ENCODE results near the gene EPN2.

The EPN2 gene

GRCh38 chr17:19334331-19334730, 97.2 kb downstream of the EPN2 start:
- peaks cover 3% of the 10 kb centered on the region for H3K4me1 ChIP-seq (ENCODE audit: low read depth, poor library complexity, severe bottlenecking)
- H2AFZ ChIP-seq (ENCODE audit: low read depth): no peak overlapping the region
- H3K79me2 ChIP-seq (ENCODE audit: insufficient read depth, low read depth): no peaks in the 10 kb centered on the region
- no peak overlapping the region for H3K4me2 ChIP-seq
- no peaks in the 10 kb centered on the region for H4K20me1 ChIP-seq (ENCODE audit: insufficient read depth)
- no peak overlapping the region for H3K4me3 ChIP-seq (IDR thresholded peaks at IDR 0.05; ENCODE audit: insufficient read depth, low read depth, low read length)
- no peaks in the 10 kb centered on the region for H3K36me3 ChIP-seq (ENCODE audit: insufficient read depth)
- H3K27ac ChIP-seq: no peak overlapping the region
- no peak for TF ChIP-seq CTCF (conservative IDR thresholded peaks at IDR 0.05; ENCODE audit: low read depth, low read length)
- H3K9ac ChIP-seq: no peak overlapping the region
- H3K27me3 ChIP-seq (ENCODE audit: insufficient read depth, low read depth): no peaks in the 10 kb centered on the region

DNA sequence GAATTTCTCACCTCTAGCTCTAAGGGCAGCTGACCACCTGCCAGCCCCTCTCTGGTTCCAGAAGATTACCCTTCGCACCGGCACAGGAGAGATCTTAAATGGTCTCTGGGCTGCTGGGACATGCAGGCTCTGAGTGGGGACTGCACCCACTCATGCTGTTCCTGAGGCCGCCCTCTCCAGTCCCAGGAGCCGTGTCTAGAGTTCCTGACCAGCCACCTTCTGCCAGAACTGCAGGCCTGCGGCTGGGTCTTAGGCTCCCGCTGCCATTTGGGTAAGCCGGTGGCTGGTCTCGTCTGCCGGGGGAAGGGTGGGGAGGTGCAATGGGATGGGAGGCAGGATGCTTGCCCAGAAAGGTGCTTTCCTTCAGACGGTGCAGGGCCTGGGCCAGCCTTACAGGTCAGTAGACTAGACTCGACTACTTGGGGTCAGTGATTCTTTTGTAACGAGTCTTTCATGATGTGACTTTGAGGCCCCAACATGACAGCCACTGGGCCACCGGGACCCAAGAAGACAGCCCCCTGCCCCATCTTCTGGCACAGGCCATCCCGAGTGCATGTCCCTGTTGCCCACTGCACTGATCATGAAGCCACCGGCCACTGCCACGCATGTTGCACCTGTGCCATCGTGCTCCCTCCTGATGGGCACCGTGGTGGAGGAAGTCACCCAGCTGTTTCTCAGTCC, 98.9 kb downstream of the EPN2 start:
- TF ChIP-seq CTCF (conservative IDR thresholded peaks at IDR 0.05; ENCODE audit: low read depth, low read length): no peak
- no peak overlapping the region for H2AFZ ChIP-seq (ENCODE audit: low read depth)
- no peaks in the 10 kb centered on the region for H3K27me3 ChIP-seq (ENCODE audit: insufficient read depth, low read depth)
- no peak overlapping the region for H3K4me2 ChIP-seq
- H3K4me1 ChIP-seq (ENCODE audit: low read depth, poor library complexity, severe bottlenecking): peaks cover 3% of the 10 kb centered on the region
- H4K20me1 ChIP-seq (ENCODE audit: insufficient read depth): no peaks in the 10 kb centered on the region
- H3K27ac ChIP-seq: no peak overlapping the region
- no peaks in the 10 kb centered on the region for H3K79me2 ChIP-seq (ENCODE audit: insufficient read depth, low read depth)
- H3K9ac ChIP-seq: no peak overlapping the region
- no peak overlapping the region for H3K4me3 ChIP-seq (IDR thresholded peaks at IDR 0.05; ENCODE audit: insufficient read depth, low read depth, low read length)
- H3K36me3 ChIP-seq (ENCODE audit: insufficient read depth): no peaks in the 10 kb centered on the region

GRCh38 chr17:19336938-19337711, 100.0 kb downstream of the EPN2 start:
- Histone ChIP-seq H3K27ac (no peak overlapping the region), H3K9ac (no peak overlapping the region)
- TF ChIP-seq CTCF (conservative IDR thresholded peaks at IDR 0.05; ENCODE audit: low read depth, low read length): no peak

GRCh38 chr17:19337712-19338023, 100.5 kb downstream of the EPN2 start:
- H3K4me2 ChIP-seq: no peak overlapping the region
- no peak overlapping the region for H2AFZ ChIP-seq (ENCODE audit: low read depth)
- H3K9ac ChIP-seq: no peak overlapping the region
- no peaks in the 10 kb centered on the region for H3K36me3 ChIP-seq (ENCODE audit: insufficient read depth)
- H4K20me1 ChIP-seq (ENCODE audit: insufficient read depth): no peaks in the 10 kb centered on the region
- no peaks in the 10 kb centered on the region for H3K27me3 ChIP-seq (ENCODE audit: insufficient read depth, low read depth)
- H3K27ac ChIP-seq: no peak overlapping the region
- H3K79me2 ChIP-seq (ENCODE audit: insufficient read depth, low read depth): no peaks in the 10 kb centered on the region
- H3K4me3 ChIP-seq (IDR thresholded peaks at IDR 0.05; ENCODE audit: insufficient read depth, low read depth, low read length): no peak overlapping the region
- no peak for TF ChIP-seq CTCF (conservative IDR thresholded peaks at IDR 0.05; ENCODE audit: low read depth, low read length)
- peaks cover 3% of the 10 kb centered on the region for H3K4me1 ChIP-seq (ENCODE audit: low read depth, poor library complexity, severe bottlenecking)

More at GRCh38 chr17:19336938-19337711, 100.0 kb downstream of the EPN2 start:
- H3K36me3 ChIP-seq (ENCODE audit: insufficient read depth): no peaks in the 10 kb centered on the region
- peaks cover 3% of the 10 kb centered on the region for H3K4me1 ChIP-seq (ENCODE audit: low read depth, poor library complexity, severe bottlenecking)
- H3K27me3 ChIP-seq (ENCODE audit: insufficient read depth, low read depth): no peaks in the 10 kb centered on the region
- H3K79me2 ChIP-seq (ENCODE audit: insufficient read depth, low read depth): no peaks in the 10 kb centered on the region
- H2AFZ ChIP-seq (ENCODE audit: low read depth): no peak overlapping the region
- H3K4me2 ChIP-seq: no peak overlapping the region
- H3K4me3 ChIP-seq (IDR thresholded peaks at IDR 0.05; ENCODE audit: insufficient read depth, low read depth, low read length): no peak overlapping the region
- H4K20me1 ChIP-seq (ENCODE audit: insufficient read depth): no peaks in the 10 kb centered on the region

Measured in KMS-11 (cell line).